ENCODE measurements around the gene IKBKE. TPM values are rescaled to one million over a fixed set of nuclear protein-coding genes. Genes with fewer than 3 reads are reported as not detected.

IKBKE gene
- total RNA-seq, 1 experiment from 2014 or later, result 6.6 TPM

GRCh38 chr1:206449565-206449964, 20.7 kb upstream of the IKBKE start:
- Histone ChIP-seq H3T11ph (ENCODE audit: low read length) (no peak overlapping the region), H3K9me3 (ENCODE audit: control insufficient read depth, low read depth, low read length) (no peaks in the 10 kb centered on the region), H3K27me3 (ENCODE audit: insufficient read depth, low read length) (no peaks in the 10 kb centered on the region), H2BK12ac (ENCODE audit: insufficient read length, low read depth, low read length) (no peak overlapping the region), H2BK20ac (ENCODE audit: low read depth, low read length, poor library complexity, severe bottlenecking) (no peak overlapping the region), H2BK5ac (ENCODE audit: insufficient read length, low read length) (no peak overlapping the region), H2BK15ac (ENCODE audit: low read depth, low read length) (no peak overlapping the region), H3K79me2 (ENCODE audit: insufficient read depth, low read length) (no peaks in the 10 kb centered on the region), H3K18ac (ENCODE audit: insufficient read length, low read depth, low read length) (no peak overlapping the region), H3K4ac (ENCODE audit: low read depth, low read length) (no peak overlapping the region), H2AK5ac (ENCODE audit: insufficient read length, low read length) (no peak overlapping the region), H3K27ac (ENCODE audit: insufficient read length, low read depth, low read length) (no peak overlapping the region), H4K20me1 (ENCODE audit: control insufficient read depth, insufficient read depth, insufficient read length) (no peaks in the 10 kb centered on the region), H3K56ac (ENCODE audit: insufficient read length, low read depth, low read length) (no peak overlapping the region), H3K4me1 (ENCODE audit: insufficient read depth, low read length) (no peaks in the 10 kb centered on the region), H3K9ac (ENCODE audit: extremely low read depth, insufficient read length, low read length) (no peak overlapping the region), H4K5ac (ENCODE audit: insufficient read length, low read depth, low read length) (no peak overlapping the region), H3K4me2 (ENCODE audit: insufficient read depth, insufficient read length, low read length) (no peak overlapping the region), H3K14ac (ENCODE audit: insufficient read depth, low read length) (no peak overlapping the region), H3K23ac (ENCODE audit: insufficient read length, low read depth, low read length) (no peak overlapping the region), H4K8ac (replicated peaks; ENCODE audit: insufficient read length, low read depth, low read length) (no peak overlapping the region), H2AFZ (ENCODE audit: low read length) (no peak overlapping the region), H3K79me1 (ENCODE audit: insufficient read depth, low read depth, low read length, poor library complexity, severe bottlenecking) (no peaks in the 10 kb centered on the region), H4K91ac (ENCODE audit: insufficient read length, low read depth, low read length) (no peak overlapping the region), H3K23me2 (ENCODE audit: insufficient read length, low read depth, low read length, poor library complexity, severe bottlenecking) (no peaks in the 10 kb centered on the region), H2BK120ac (ENCODE audit: low read depth, low read length, poor library complexity, severe bottlenecking) (no peak overlapping the region)
- peaks cover 18 to 59% (median 57%) of the 10 kb centered on the region in 3 experiments; a peak in 6 of 7 replicates for H3K36me3 Mint-ChIP-seq (ENCODE audit: insufficient read depth in 1 of 3, low read depth in 3 of 3)
- TF ChIP-seq CTCF (conservative IDR thresholded peaks at IDR 0.05), result no peak
- DNase-seq, result no peak
- WGBS (ENCODE audit: extremely low coverage, insufficient read length, low lambda C conversion rate), result no CpG with 5 or more reads among the region's 1 CpG
- H3K4me1 Mint-ChIP-seq, result peaks cover under 1 to 11% of the 10 kb centered on the region in 2 experiments; a peak in 3 of 4 replicates
- peak overlapping the region in 1 of 3 experiments; percentile 8; a peak in 2 of 7 replicates for H3K27ac Mint-ChIP-seq
- H3K27me3 Mint-ChIP-seq (ENCODE audit: low read depth), result no peaks in the 10 kb centered on the region
- H3K9me3 Mint-ChIP-seq, result no peaks in the 10 kb centered on the region
- H3K4me3 Mint-ChIP-seq, result no peak overlapping the region

Measured in H9 (cell line).